ENCODE results near the gene ZNF710.
"Not testable (repeated sequence)": the region's sequence is repeated elsewhere in the genome, so short reads cannot be mapped to it uniquely, and the experiment has no call there.

GRCh38 chr15:89977836-89978235 lies 23.3 kb upstream of the ZNF710 start:
- not testable (repeated sequence) for TF ChIP-seq CTCF, POLR2A (IDR thresholded peaks at IDR 0.05)
